ENCODE measurements around the gene ZNF121. TPM values are rescaled to one million over a fixed set of nuclear protein-coding genes. Genes with fewer than 3 reads are reported as not detected.
"Not testable (repeated sequence)": the region's sequence is repeated elsewhere in the genome, so short reads cannot be mapped to it uniquely, and the experiment has no call there.

Gene ZNF121
- polyA plus RNA-seq, 4 donors: 13.5 to 31.6 (median 17.9) TPM

DNA sequence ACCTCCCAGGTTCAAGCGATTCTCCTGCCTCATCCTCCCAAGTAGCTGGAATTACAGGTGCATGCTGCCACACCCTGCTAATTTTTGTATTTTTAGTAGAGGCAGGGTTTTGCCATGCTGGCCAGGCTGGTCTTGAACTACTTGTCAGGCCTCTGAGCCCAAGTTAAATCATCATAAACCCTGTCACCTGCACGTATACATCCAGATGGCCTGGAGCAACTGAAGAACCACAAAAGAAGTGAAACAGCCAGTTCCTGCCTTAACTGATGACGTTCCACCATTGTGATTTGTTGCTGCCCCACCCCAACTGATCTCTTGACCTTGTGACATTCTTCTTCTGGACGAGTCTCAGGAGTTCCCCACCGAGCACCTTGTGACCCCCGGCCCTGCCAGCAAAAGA is 45.1 kb downstream of the ZNF121 start:
- DNase-seq (ENCODE audit: low read depth in 4 of 4, low spot score in 2 of 4): not testable (repeated sequence)

DNA sequence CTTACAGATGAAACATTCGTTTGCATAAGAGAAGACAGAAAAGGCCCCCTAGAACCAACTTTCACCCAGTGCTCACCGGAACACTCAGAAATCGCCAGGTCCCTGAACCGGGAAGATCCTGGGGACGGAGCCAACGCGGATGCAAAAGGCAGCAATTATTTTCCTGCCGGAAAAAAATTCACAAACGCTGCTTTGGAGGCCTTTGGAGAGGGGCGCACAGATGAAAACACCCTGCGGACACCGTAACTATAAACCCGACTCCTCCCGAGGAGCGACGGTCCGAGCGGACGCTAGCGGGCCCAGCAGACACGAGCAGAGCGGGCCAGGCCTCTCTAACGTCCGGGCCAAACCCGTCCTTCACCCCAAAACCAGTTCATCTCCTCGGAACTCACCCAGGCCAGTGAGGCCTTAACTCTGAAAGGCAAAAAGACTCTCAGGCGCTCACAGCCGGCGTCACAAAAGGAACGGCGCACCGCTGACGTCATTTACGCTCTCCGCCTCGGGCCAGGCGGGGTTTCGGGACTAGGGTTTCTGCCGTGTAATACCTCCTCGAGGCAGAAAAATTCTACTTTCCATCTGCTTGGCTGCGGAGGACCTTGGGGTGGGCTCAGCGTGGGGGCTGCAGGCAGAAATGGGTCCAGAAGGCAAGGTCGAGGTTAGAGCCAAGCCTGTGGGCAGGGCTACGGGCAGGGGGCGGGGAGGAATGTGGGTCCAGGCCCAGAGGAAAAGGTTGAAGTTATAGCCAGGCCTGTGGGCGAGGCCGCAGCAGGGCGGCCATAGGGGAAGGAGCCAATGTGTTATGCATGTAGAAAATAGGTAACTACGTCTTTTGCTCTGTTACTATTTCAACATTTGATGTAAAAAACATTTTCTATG is 45.9 kb downstream of the ZNF121 start, which contains the start of gene ZNF426:
Gene ZNF426, minus strand, starts transcription at position 463 of the 876 bp plus-strand sequence. CDS start 2,413 bp downstream, outside the sequence.
- DNase-seq (ENCODE audit: low read depth in 4 of 4, low spot score in 2 of 4): peak; percentile 86 to 92 (median 90)

DNA sequence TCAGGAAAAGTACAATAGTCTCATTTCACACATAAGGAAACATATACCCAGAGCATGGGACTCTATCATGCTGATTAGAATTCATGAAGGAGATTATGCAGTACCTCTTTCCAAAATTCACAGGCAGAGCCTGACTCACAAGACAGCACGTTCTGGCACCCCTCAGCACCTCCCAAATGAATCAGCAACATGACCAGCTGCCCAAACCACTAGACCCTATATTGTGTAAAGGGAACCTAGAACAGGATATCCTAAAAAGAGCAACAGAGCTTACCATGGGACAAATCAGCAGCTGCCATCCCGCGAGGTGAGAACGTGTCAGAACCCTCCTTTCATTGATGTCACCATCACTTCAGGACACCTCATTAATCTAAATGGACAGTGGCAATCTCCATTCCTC is 48.4 kb downstream of the ZNF121 start:
- DNase-seq (ENCODE audit: low read depth in 4 of 4, low spot score in 2 of 4): no peak

DNA sequence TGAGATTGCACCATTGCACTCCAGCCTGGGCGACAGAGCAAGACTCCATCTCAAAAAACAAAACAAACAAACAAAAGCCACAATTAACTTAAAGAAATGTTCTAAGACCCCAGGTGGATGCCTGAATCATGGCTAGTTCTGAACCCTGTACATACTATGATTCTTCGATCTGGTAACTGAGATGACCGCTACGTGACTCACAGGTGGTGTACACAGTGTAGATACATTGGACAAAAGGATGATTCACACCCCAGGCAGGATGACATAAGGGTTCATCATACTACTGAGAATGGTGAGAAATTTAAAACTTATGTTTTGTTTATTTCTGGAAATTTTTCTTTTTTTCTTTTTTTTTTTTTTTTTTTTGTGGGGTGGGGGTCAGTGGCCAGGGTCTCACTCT is 52.4 kb downstream of the ZNF121 start:
- DNase-seq (ENCODE audit: low read depth in 4 of 4, low spot score in 2 of 4): no peak

DNA sequence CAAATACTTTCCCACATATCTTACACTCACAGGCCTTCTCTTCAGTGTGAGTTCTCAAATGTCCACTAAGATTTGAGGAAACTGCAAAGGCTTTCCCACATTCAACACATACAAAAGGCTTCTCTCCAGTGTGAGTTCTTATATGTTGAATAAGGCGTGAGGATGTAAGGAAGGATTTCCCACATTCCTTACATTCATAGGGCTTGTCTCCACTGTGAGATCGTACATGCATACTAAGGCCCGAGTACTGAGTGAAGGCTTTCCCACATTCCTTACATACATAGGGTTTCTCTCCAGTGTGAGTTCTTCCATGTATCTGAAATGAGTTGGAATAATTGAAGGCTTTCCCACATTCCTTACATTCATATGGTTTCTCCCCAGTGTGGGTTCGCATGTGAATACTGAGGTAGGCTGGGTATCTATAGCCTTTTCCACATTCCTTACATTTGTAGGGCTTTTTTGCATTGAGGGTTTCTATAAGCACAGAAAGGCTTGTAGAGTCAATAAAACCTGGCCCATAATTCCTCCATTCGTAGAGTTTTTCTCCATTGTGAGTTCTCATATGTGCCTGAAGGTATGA is 55.5 kb downstream of the ZNF121 start:
- DNase-seq (ENCODE audit: low read depth in 4 of 4, low spot score in 2 of 4): no peak

DNA sequence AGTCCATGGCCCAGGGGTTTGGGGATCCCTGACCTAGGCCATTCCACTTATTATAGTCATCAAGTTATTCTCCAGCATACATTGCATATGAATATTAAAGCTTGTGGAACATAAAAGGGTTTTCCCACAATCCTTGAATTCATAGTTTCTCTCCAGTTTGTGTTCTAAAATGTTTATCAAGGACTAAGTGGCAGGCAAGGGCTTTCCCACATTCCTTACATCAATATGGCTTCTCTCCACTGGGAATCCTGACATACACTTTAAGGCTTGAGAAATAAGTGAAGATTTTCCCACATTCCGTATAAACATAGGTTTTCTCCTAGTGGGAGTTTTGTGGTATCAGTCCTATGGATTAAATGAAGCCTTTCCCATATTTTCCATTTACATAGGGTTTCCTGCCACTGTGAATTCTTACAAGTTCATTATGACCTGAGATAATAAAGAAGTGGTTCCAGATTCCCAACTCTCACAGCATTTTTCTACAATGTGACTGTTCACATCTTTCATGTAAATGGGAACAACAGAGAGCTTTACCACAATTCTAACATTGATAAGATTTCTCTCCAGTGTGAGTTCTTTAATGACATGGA is 60.3 kb downstream of the ZNF121 start:
- DNase-seq (ENCODE audit: low read depth in 4 of 4, low spot score in 2 of 4): no peak

Other genes starting within 250 kb of the ZNF121 start
- gene ZNF177, start 221.5 kb downstream of the ZNF121 start, polyA plus RNA-seq (ENCODE audit: insufficient read length in 4 of 4): 10 to 100 TPM in 2 of 4 donors, 1 to 10 TPM in 2; 6.6 to 16.8 (median 11.4) TPM
- gene ZNF266, start 148.9 kb downstream of the ZNF121 start, polyA plus RNA-seq (ENCODE audit: insufficient read length in 4 of 4): 10 to 100 TPM; 29.6 to 81.2 (median 38.0) TPM
- gene ZNF560, start 85.9 kb downstream of the ZNF121 start, polyA plus RNA-seq (ENCODE audit: insufficient read length in 4 of 4): under 1 TPM; 0.62 to 0.79 (median 0.77) TPM
- gene ZNF426, start 45.9 kb downstream of the ZNF121 start, polyA plus RNA-seq (ENCODE audit: insufficient read length in 4 of 4): 10 to 100 TPM; 19.6 to 23.3 (median 21.4) TPM
- 10 to 100 TPM; 54.9 to 65.4 (median 63.1) TPM for gene ZNF561, start 36.7 kb upstream of the ZNF121 start, polyA plus RNA-seq (ENCODE audit: insufficient read length in 4 of 4)
- gene ZNF562, start 90.6 kb upstream of the ZNF121 start, polyA plus RNA-seq (ENCODE audit: insufficient read length in 4 of 4): 10 to 100 TPM; 21.5 to 26.0 (median 22.6) TPM
- gene ZNF846, start 184.2 kb upstream of the ZNF121 start, polyA plus RNA-seq (ENCODE audit: insufficient read length in 4 of 4): 10 to 100 TPM; 12.9 to 37.4 (median 25.4) TPM
- 10 to 100 TPM; 25.0 to 37.8 (median 32.6) TPM for gene FBXL12, start 234.6 kb upstream of the ZNF121 start, polyA plus RNA-seq (ENCODE audit: insufficient read length in 4 of 4)
- 100 to 1,000 TPM; 258 to 375 (median 299) TPM for gene UBL5, start 243.4 kb upstream of the ZNF121 start, polyA plus RNA-seq (ENCODE audit: insufficient read length in 4 of 4)